ENCODE data around the gene RNASE8. TPM values are rescaled to one million over a fixed set of nuclear protein-coding genes. Genes with fewer than 3 reads are reported as not detected.

RNASE8 gene
- total RNA-seq, 2 donors from 2014 or later: not detected

DNA sequence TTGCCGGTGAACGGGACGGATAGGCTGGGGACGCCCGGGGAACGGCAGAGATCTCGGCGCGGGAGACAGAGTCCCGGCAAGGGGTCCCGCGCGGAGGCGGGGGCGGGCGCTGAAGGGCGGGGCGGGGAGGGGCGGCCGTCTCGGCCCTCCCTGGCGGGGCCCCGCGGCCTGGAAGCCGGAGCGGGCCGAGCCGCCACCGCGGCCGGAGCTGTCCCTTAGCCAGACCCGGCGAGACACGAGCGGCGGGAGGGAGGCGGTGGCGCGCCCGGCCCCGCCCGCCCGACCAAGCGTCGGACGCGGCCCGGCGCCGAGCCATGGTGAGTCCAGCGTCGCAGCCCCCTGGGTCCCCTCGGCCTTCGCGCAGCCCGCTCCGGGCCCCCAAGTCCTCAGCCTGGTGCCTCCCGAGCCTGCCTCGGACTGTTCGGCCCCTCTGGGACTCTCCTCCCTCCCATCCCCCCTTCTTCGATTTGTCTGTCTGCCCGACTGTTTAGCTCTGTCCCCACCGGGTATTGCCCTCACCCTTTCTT lies 12.5 kb downstream of the RNASE8 start, which contains the start of gene ARHGEF40:
ARHGEF40 (plus strand) TSS at position 222 of the 527 bp plus-strand sequence; CDS start at position 315, 93 bp downstream.
- peaks cover 0 to 41% of the 10 kb centered on the region in 2 donors for H3K4me1 ChIP-seq
- no peaks in the 10 kb centered on the region for H3K27me3 ChIP-seq
- TF ChIP-seq, protein P1, sequence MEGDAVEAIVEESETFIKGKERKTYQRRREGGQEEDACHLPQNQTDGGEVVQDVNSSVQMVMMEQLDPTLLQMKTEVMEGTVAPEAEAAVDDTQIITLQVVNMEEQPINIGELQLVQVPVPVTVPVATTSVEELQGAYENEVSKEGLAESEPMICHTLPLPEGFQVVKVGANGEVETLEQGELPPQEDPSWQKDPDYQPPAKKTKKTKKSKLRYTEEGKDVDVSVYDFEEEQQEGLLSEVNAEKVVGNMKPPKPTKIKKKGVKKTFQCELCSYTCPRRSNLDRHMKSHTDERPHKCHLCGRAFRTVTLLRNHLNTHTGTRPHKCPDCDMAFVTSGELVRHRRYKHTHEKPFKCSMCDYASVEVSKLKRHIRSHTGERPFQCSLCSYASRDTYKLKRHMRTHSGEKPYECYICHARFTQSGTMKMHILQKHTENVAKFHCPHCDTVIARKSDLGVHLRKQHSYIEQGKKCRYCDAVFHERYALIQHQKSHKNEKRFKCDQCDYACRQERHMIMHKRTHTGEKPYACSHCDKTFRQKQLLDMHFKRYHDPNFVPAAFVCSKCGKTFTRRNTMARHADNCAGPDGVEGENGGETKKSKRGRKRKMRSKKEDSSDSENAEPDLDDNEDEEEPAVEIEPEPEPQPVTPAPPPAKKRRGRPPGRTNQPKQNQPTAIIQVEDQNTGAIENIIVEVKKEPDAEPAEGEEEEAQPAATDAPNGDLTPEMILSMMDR (IDR thresholded peaks at IDR 0.05): no peak

DNA sequence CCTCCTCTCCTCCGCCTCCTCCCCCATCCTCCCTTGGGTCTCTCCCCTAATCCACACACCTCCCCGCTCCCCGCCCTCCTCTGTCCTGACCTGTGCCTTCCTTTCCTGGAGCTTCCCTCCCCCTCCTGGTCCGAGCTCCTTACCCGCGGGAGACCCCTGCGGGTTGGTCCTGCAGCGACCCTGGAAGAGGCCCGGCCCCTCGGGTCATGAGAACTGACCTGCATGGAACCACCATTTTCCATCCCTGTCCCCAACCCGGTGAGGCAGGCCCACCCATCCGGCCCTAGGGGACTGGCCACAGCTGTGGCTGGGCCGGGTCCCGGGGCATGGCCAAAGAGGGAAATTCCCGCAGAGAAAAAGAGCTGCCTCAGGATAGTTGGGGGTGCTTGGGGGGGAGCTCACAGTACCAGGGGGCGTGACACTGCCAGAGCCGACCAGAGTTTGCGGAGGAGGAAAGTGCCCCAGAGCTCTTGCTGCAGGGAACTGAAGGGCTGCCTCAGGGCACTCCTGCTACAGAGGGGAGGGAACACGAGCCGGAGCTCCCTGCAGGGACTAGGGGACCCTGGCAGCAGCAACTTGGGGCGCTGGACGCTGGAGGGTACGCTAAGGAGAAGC lies 13.1 kb downstream of the RNASE8 start:
- no peak for DNase-seq (ENCODE audit: low spot score)
- peak overlapping the region; percentile 64 to 83 for H3K4me3 ChIP-seq
- H3K36me3 ChIP-seq: peaks cover 4% of the 10 kb centered on the region
- peak overlapping the region; percentile 88 to 90 for H3K27ac ChIP-seq
- no peaks in the 10 kb centered on the region for H3K27me3 ChIP-seq
- TF ChIP-seq, protein P1 (IDR thresholded peaks at IDR 0.05): no peak
- no peaks in the 10 kb centered on the region for H3K9me3 ChIP-seq
- H3K4me1 ChIP-seq: peaks cover 0 to 41% of the 10 kb centered on the region in 2 donors

More for the DNA sequence above, 12.5 kb downstream of the RNASE8 start, which contains the start of gene ARHGEF40:
- Histone ChIP-seq H3K4me3 (peak within 1 kb of the TSS; percentile 64 to 83), H3K36me3 (no peaks in the 10 kb centered on the region), H3K27ac (peak within 1 kb of the TSS; percentile 88 to 90), H3K9me3 (no peaks in the 10 kb centered on the region)
- DNase-seq (ENCODE audit: low spot score): no peak

DNA sequence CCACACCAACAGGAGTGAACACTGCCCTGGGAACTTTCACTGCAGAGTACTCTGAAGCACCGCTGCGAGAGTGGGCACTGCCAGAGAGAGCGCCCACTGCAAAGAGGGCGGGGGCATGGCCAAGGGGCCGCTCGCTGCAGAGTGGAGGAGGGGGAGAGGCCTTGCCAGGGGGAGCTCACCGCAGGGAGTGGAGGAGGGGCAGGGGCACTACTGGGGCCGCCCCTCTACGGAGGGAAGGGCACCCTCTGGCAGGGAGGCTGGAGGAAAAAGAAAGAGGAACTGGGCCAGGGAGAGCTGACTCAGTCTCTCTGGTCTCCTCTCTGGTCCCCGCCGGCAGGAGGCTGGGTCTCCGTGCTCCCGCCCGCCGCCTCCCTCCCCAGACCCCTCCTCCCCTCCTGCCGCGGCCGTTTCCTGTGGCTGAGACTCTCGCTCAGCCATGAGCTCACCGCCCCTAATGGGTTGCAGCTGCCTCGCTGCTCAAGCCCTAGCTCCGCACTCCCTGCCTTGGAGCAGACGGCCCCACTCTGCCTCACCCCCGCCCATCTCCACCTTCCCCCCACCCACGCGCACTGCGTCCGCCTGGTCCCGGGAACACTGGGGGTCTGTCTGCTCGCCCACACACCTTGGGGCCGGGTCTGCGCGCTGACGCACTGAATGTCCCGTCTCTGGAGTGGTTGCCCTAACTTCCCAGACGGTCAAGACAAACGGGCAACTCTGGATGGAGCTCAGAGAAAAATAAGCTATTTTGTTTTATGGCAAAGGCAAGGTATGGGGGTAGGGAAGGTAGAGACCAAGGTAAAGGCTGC lies 13.8 kb downstream of the RNASE8 start:
- H3K27ac ChIP-seq: peak overlapping the region; percentile 88 to 90
- H3K4me3 ChIP-seq: peak overlapping the region; percentile 64 to 83
- DNase-seq (ENCODE audit: low spot score): peak; percentile 89
- peaks cover 0 to 41% of the 10 kb centered on the region in 2 donors for H3K4me1 ChIP-seq
- no peaks in the 10 kb centered on the region for H3K9me3 ChIP-seq
- TF ChIP-seq, protein P1 (IDR thresholded peaks at IDR 0.05): no peak
- no peaks in the 10 kb centered on the region for H3K27me3 ChIP-seq
- peaks cover 11% of the 10 kb centered on the region for H3K36me3 ChIP-seq

DNA sequence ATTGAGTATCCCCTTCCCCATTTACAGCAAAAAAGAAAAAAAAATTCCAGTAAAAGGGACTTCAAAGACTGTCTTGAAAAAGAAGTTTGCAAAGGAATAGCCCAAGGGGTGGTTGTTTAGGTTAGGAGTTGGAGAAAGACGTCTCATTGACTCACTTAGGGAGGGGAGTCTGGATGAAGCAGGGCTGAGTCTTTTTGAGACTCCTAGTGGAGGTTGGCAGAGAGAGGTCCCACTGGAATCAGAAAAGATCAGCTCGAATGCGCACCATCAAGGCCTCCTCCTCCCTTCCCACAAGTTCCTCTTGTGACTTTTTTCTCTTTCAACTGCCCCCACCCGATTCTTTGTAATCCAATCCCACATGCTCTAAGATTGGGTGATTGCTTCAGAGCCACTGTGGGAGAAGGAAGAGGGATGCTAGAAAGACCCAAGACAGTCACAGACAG lies 14.4 kb downstream of the RNASE8 start:
- H3K9me3 ChIP-seq: no peaks in the 10 kb centered on the region
- peaks cover 0 to 41% of the 10 kb centered on the region in 2 donors for H3K4me1 ChIP-seq
- peak overlapping the region; percentile 64 to 83 for H3K4me3 ChIP-seq
- peak; percentile 78 for DNase-seq (ENCODE audit: low spot score)
- peaks cover 17% of the 10 kb centered on the region for H3K36me3 ChIP-seq
- H3K27ac ChIP-seq: peak overlapping the region; percentile 88 to 90
- TF ChIP-seq, protein P1 (IDR thresholded peaks at IDR 0.05): no peak
- H3K27me3 ChIP-seq: no peaks in the 10 kb centered on the region

DNA sequence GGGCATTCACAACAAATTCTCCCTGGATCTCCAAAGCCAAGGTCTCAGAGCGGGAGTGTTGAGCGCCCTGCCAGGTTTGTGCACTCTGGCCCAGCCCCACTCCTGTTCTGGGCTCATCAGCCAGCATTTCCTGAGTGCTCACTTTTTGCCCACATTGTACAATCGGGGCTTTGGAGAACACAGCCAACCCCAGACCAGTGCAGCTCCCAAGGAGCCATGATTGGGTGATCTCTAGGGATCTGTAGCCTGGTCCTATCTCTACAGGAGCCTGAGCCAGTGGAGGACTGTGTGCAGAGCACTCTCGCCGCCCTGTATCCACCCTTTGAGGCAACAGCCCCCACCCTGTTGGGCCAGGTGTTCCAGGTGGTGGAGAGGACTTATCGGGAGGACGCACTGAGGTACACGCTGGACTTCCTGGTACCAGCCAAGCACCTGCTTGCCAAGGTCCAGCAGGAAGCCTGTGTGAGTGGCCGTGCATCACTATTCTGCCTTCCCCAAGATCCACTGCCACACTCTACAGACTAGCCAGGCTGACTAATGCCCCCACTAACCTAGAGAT lies 15.2 kb downstream of the RNASE8 start:
- no peak for DNase-seq (ENCODE audit: low spot score)
- Histone ChIP-seq H3K4me1 (peaks cover 0 to 41% of the 10 kb centered on the region in 2 donors), H3K4me3 (no peak overlapping the region), H3K27ac (peak overlapping the region; percentile 88 to 90), H3K9me3 (no peaks in the 10 kb centered on the region), H3K27me3 (no peaks in the 10 kb centered on the region), H3K36me3 (peaks cover 22% of the 10 kb centered on the region)
- TF ChIP-seq, protein P1 (IDR thresholded peaks at IDR 0.05): no peak

Data from right atrium auricular region (tissue), 2 donors.